GM23248 (cell line): Measurements from ENCODE around the gene NCKAP1.

ENCODE experiments used
- EZH2 ChIP-seq: fragments of 200-600 bp; sonication (generic); IDR thresholded peaks from 2 replicates; pipeline ENCODE4 v1.6.1; 2018; ENCODE audit warnings: antibody characterized with exemption, mild to moderate bottlenecking; ENCODE audit not compliant: insufficient read depth, poor library complexity, severe bottlenecking
- EZH2phosphoT487 ChIP-seq: fragments of 200-600 bp; sonication (generic); IDR thresholded peaks from 2 replicates; pipeline ENCODE4 v1.6.1; 2018; ENCODE audit warnings: antibody characterized with exemption, moderate library complexity, mild to moderate bottlenecking, low read depth; ENCODE audit not compliant: insufficient read depth

DNA sequence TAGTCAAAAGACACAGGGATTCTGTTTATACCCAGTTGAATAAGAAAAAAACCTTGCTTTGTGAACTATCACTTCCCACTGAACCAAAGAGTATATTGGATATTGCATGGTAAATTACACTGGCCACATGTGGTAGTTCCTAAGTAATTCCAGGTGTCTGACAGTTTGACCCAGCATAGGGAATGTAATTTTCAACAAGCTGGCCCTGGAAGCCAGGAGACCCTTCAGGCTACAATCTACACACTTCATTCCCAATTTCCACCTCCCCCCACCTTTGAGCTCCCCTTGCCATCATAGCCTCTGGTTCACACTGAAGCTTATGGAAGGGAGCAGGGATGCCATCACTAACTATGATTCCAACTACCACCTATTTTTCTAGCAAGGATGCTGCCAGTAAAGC lies 174.6 kb downstream of the NCKAP1 start:
- no peak for TF ChIP-seq EZH2phosphoT487
- TF ChIP-seq EZH2 = no peak
